ENCODE results near the gene ARHGEF25.

The ARHGEF25 gene

GRCh38 chr12:57621497-57622292 is 10.5 kb downstream of the ARHGEF25 start:
- DNase-seq (ENCODE audit: low read depth in 1 of 2, low spot score in 1 of 2) = peak in 1 of 2 donors; percentile 54

GRCh38 chr12:57622293-57623245 is 11.3 kb downstream of the ARHGEF25 start:
- DNase-seq (ENCODE audit: low read depth in 1 of 2, low spot score in 1 of 2) = no peak

- no peak for DNase-seq (ENCODE audit: low read depth in 1 of 2, low spot score in 1 of 2)
These were observed 12.2 kb downstream of the ARHGEF25 start for GRCh38 chr12:57623385-57623784.

GRCh38 chr12:57623811-57624390 is 12.7 kb downstream of the ARHGEF25 start:
- no peak for DNase-seq (ENCODE audit: low read depth in 1 of 2, low spot score in 1 of 2)

DNA sequence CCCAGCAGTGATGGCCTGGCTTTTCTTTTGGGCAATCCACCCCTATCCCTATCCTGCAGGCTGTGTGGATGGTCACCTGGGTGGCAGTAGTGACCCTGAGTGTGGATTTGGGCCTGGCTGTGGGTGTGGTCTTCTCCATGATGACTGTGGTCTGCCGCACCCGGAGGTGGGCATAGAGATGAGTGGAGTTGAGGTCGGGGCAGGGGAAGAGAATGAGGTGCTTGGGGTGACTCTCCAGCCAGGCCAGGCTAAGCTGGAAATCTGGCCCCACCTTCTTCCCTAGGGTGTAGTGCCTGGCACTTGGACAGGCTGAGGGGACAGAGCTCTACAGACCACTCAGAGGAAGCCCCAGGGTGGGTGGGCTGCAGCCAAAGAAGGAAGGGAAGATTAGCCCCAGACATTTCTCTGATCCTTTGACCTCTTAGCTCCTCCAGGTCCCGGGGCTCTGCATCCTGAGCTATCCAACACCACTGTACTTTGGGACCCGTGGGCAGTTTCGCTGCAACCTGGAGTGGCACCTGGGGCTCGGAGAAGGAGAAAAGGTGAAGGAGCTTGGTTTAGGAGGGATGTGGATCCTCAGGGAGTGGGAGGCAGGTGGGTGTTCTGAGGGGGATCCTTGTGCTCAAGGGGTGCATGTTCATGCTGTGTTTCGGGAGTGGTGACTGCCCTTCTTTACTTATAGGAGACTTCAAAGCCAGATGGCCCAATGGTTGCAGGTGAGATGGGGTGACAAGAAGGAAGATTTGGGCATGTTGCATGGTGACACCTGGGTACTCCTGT is 13.4 kb downstream of the ARHGEF25 start:
- no peak for DNase-seq (ENCODE audit: low read depth in 1 of 2, low spot score in 1 of 2)

DNA sequence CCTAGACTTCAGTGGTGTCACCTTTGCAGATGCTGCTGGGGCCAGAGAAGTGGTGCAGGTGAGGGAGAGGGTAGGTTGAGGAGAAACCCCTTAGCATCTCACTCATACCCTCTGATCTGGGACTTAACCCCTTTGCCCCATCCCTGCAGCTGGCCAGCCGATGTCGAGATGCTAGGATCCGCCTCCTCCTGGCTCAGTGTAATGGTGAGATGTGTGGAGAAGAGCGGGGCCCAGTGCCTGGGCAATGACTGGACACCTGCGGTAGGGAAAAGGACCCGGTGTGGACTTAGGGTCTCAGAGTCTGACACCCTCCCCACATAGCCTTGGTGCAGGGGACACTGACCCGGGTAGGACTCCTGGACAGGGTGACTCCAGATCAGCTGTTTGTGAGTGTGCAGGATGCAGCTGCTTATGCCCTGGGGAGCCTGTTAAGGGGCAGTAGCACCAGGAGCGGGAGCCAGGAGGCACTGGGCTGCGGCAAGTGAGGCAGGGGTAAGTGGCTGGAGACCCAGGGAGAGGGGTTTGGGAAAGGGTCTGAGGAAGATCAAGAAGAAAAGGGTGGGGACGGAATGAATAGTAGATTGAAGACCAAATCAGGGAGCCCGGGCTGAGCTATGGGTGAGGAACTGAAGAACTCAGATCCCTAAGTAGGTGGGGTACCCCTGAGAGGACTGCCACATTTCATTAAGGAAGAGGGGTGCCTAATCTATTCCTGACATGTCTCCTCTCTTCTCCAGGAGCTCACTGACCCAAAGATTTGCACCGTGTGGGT is 14.2 kb downstream of the ARHGEF25 start:
- DNase-seq (ENCODE audit: low read depth in 1 of 2, low spot score in 1 of 2) = no peak

GRCh38 chr12:57626111-57626920 is 15.1 kb downstream of the ARHGEF25 start:
- no peak for DNase-seq (ENCODE audit: low read depth in 1 of 2, low spot score in 1 of 2)

DNA sequence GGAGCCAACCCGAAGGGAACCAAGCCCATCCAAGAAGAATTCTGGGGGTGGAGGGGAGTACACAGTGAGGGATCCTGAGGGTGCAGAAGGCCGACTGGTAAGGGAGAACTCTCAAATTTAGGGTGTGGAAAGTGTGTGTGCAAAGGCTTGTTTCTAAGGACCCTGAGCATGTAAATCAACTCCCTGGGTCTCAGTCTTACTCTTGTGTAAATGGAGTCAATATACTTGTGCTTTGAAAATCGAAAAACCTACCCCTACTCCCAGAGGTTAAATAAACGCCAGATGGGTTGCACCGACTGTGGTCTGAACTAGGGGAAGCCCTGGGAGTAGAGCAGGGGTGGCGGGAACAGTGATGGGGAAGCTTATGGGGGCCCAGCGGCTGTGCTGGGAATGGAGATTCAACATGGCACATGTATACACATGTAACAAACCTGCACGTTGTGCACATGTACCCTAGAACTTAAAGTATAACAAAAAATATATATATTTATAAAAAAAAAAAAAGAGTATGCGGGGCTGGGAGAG is 15.7 kb downstream of the ARHGEF25 start:
- no peak for DNase-seq (ENCODE audit: low read depth in 1 of 2, low spot score in 1 of 2)

- no peak for DNase-seq (ENCODE audit: low read depth in 1 of 2, low spot score in 1 of 2)
These were observed 16.5 kb downstream of the ARHGEF25 start for GRCh38 chr12:57627501-57628279.

- DNase-seq (ENCODE audit: low read depth in 1 of 2, low spot score in 1 of 2) = no peak
These were observed 17.3 kb downstream of the ARHGEF25 start for GRCh38 chr12:57628280-57629191.

GRCh38 chr12:57629897-57630471 is 18.7 kb downstream of the ARHGEF25 start:
- no peak for DNase-seq (ENCODE audit: low read depth in 1 of 2, low spot score in 1 of 2)

GRCh38 chr12:57630891-57631433 is 19.7 kb downstream of the ARHGEF25 start:
- no peak for DNase-seq (ENCODE audit: low read depth in 1 of 2, low spot score in 1 of 2)

DNA sequence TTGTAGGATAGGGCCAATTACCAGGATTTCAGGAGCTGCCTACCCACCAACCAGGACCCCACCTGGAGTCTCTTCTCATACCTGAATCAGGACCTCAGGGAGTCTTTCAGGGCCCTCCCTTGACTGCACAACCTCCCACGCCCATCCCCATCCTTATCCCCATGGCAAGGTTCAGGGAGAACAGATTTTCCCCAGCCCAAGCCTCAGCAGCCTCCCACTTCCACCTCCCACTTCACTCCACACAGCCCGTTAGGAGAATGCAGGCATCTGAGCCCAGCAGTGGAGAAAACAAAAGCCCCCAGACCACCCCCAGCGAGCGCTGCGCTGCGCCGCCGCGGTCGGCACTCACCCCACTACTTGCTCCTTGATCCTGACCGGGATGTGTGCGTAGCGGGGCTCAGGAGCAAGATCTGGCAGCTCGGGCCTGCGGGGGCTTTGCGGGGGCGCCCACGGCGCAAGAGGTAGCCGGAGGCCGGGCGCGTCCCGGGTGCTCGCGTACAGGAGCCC is 20.4 kb downstream of the ARHGEF25 start:
- DNase-seq (ENCODE audit: low read depth in 1 of 2, low spot score in 1 of 2) = no peak

GRCh38 chr12:57632073-57632957 is 21.1 kb downstream of the ARHGEF25 start:
- DNase-seq (ENCODE audit: low read depth in 1 of 2, low spot score in 1 of 2) = no peak

Measured in stimulated activated CD4-positive, alpha-beta T cell treated with anti-CD3 and anti-CD28 coated beads, Interleukin-15, amount 100 ng/mL, for 1 hour (primary cell).